ENCODE data around the gene ZNRF1. TPM values are rescaled to one million over a fixed set of nuclear protein-coding genes. Genes with fewer than 3 reads are reported as not detected.

Gene ZNRF1
- total and polyA plus RNA-seq, 8 donors = 5.3 to 11.4 (median 7.9) TPM

GRCh38 chr16:75071621-75072020, 72.8 kb downstream of the ZNRF1 start:
- Histone ChIP-seq H3K27me3 (no peaks in the 10 kb centered on the region), H3K27ac (no peak overlapping the region), H3K4me3 (no peak overlapping the region), H3K36me3 (no peaks in the 10 kb centered on the region), H3K9me3 (no peaks in the 10 kb centered on the region), H3K4me1 (peaks cover 0 to 5% (median 5%) of the 10 kb centered on the region in 3 donors)
- no peak for DNase-seq
- intact Hi-C loops (cut with DNase I) = no loop called here
- 90 to 95% methylated on average over 3 of the region's 3 CpGs for WGBS, 2 donors
- no peak for ATAC-seq
- no peak for TF ChIP-seq CTCF (IDR thresholded peaks at IDR 0.05)
- no peak for FAIRE-seq

GRCh38 chr16:75072239-75072947, 73.6 kb downstream of the ZNRF1 start:
- TF ChIP-seq CTCF (IDR thresholded peaks at IDR 0.05) = no peak
- Histone ChIP-seq H3K9me3 (no peaks in the 10 kb centered on the region), H3K27me3 (no peaks in the 10 kb centered on the region), H3K4me1 (peaks cover 0 to 5% (median 5%) of the 10 kb centered on the region in 3 donors), H3K27ac (no peak overlapping the region), H3K36me3 (no peaks in the 10 kb centered on the region), H3K4me3 (no peak overlapping the region)
- 93% methylated on average over 2 of the region's 2 CpGs for WGBS, 2 donors
- FAIRE-seq = no peak
- no peak for DNase-seq
- peak in 1 of 4 donors; percentile 27 for ATAC-seq
- intact Hi-C loops (cut with DNase I) = no loop called here

GRCh38 chr16:75073545-75074303, 74.9 kb downstream of the ZNRF1 start:
- no peak for TF ChIP-seq CTCF (IDR thresholded peaks at IDR 0.05)
- 86 to 90% methylated on average over 20 of the region's 20 CpGs for WGBS, 2 donors
- Histone ChIP-seq H3K27me3 (no peaks in the 10 kb centered on the region), H3K4me1 (peaks cover 0 to 5% (median 5%) of the 10 kb centered on the region in 3 donors), H3K27ac (no peak overlapping the region), H3K36me3 (no peaks in the 10 kb centered on the region), H3K4me3 (no peak overlapping the region), H3K9me3 (no peaks in the 10 kb centered on the region)
- ATAC-seq (no peak), FAIRE-seq (no peak), DNase-seq (no peak)
- intact Hi-C loops (cut with DNase I) = no loop called here

- FAIRE-seq (no peak), DNase-seq (no peak), ATAC-seq (no peak)
- Histone ChIP-seq H3K9me3 (no peaks in the 10 kb centered on the region), H3K27ac (no peak overlapping the region), H3K4me1 (peaks cover 0 to 5% (median 5%) of the 10 kb centered on the region in 3 donors), H3K36me3 (no peaks in the 10 kb centered on the region), H3K27me3 (no peaks in the 10 kb centered on the region), H3K4me3 (no peak overlapping the region)
- 86 to 88% methylated on average over 4 of the region's 4 CpGs for WGBS, 2 donors
- TF ChIP-seq CTCF (IDR thresholded peaks at IDR 0.05) = no peak
- intact Hi-C loops (cut with DNase I) = no loop called here
Observed at GRCh38 chr16:75074304-75074793, 75.5 kb downstream of the ZNRF1 start.
